Measurements from ENCODE around the gene HDAC7.

HDAC7 gene

DNA sequence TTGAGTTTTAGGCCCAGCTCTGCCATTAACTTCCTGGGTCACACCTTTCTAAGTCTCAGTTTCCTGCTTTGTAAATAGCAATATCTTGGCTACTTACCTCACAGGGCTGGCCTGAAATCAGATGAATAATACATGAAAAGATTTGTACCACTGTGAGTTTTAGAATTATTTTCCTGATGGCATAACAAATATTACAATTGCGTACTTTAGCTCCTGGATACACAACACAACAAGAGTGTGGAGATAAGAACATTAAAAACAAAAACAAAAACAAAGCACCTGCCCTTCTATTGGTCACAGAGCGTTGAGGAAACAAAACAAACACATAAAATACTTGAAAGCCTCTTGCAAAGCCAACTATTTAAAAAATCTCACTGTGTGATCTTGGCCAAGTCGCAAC is 4.9 kb upstream of the HDAC7 start:
- Histone ChIP-seq H3K4me1 (ENCODE audit: control extremely low read depth in 1 of 4, control insufficient read depth in 4 of 4, insufficient read depth in 4 of 4, low read length in 3 of 4) (peaks cover 0 to 54% (median 40%) of the 10 kb centered on the region in 4 experiments), H3K27ac (ENCODE audit: insufficient read depth in 1 of 2, low read depth in 1 of 2, low read length in 2 of 2, poor library complexity in 1 of 2, severe bottlenecking in 2 of 2) (no peak overlapping the region), H3K36me3 (ENCODE audit: control insufficient read depth in 4 of 4, insufficient read depth in 4 of 4, low read length in 3 of 4) (no peaks in the 10 kb centered on the region), H3K9me3 (ENCODE audit: control extremely low read depth in 1 of 5, control insufficient read depth in 4 of 5, insufficient read depth in 2 of 5, low read depth in 1 of 5, low read length in 4 of 5) (no peaks in the 10 kb centered on the region), H3K27me3 (replicated peaks in 2 of 5; ENCODE audit: control insufficient read depth in 4 of 5, insufficient read depth in 5 of 5, low read length in 4 of 5) (no peaks in the 10 kb centered on the region), H3K4me3 (ENCODE audit: control insufficient read depth in 1 of 7, extremely low read depth in 1 of 7, insufficient read depth in 4 of 7, low read depth in 2 of 7, low read length in 6 of 7) (no peak overlapping the region)
- WGBS (ENCODE audit: insufficient coverage): 100% methylated on average over 1 of the region's 3 CpGs
- ChIA-PET CTCF (interaction anchor here (0.9 to 29.7 kb wide), 4 partner anchors 9 to 26 kb away, joined by 3 to 1391 read pairs (median 28); partner anchors contain the start of gene HDAC7), POLR2A (interaction anchor here (1.4 kb wide), 1 partner anchor 11 kb away, joined by 3 read pairs; no protein-coding TSS in a partner anchor)
- no peak for DNase-seq

DNA sequence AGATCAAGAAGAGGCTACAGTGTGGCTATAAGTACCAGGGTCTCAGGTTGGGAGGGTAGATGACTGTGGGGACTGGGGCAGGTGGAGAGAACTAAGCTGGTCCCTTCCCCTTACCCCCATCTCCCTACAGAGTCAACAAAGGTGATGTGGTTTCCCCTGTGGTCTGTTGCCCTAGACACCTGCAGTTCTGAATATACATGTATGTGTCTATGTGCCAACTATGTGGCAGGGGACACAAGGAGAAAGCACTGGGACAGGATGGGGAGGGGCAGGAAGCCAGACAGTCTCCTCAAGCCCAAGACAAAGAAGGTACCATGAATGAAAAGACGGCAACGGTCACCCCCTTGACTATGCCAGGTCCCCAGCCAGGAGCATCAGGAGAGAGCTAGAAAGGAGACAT is 4.5 kb upstream of the HDAC7 start:
- DNase-seq: no peak
- Histone ChIP-seq H3K36me3 (ENCODE audit: control insufficient read depth in 4 of 4, insufficient read depth in 4 of 4, low read length in 3 of 4) (no peaks in the 10 kb centered on the region), H3K4me3 (ENCODE audit: control insufficient read depth in 1 of 7, extremely low read depth in 1 of 7, insufficient read depth in 4 of 7, low read depth in 2 of 7, low read length in 6 of 7) (no peak overlapping the region), H3K9me3 (ENCODE audit: control extremely low read depth in 1 of 5, control insufficient read depth in 4 of 5, insufficient read depth in 2 of 5, low read depth in 1 of 5, low read length in 4 of 5) (no peaks in the 10 kb centered on the region), H3K27ac (ENCODE audit: insufficient read depth in 1 of 2, low read depth in 1 of 2, low read length in 2 of 2, poor library complexity in 1 of 2, severe bottlenecking in 2 of 2) (no peak overlapping the region), H3K4me1 (ENCODE audit: control extremely low read depth in 1 of 4, control insufficient read depth in 4 of 4, insufficient read depth in 4 of 4, low read length in 3 of 4) (peaks cover 0 to 50% (median 36%) of the 10 kb centered on the region in 4 experiments), H3K27me3 (replicated peaks in 2 of 5; ENCODE audit: control insufficient read depth in 4 of 5, insufficient read depth in 5 of 5, low read length in 4 of 5) (no peaks in the 10 kb centered on the region)
- ChIA-PET POLR2A (interaction anchor here (1.4 kb wide), 1 partner anchor 12 kb away, joined by 3 read pairs; no protein-coding TSS in a partner anchor), CTCF (interaction anchor here (0.9 to 29.7 kb wide), 4 partner anchors 10 to 26 kb away, joined by 3 to 1391 read pairs (median 28); partner anchors contain the start of gene HDAC7)
- 77% methylated on average over 2 of the region's 2 CpGs for WGBS (ENCODE audit: insufficient coverage)

DNA sequence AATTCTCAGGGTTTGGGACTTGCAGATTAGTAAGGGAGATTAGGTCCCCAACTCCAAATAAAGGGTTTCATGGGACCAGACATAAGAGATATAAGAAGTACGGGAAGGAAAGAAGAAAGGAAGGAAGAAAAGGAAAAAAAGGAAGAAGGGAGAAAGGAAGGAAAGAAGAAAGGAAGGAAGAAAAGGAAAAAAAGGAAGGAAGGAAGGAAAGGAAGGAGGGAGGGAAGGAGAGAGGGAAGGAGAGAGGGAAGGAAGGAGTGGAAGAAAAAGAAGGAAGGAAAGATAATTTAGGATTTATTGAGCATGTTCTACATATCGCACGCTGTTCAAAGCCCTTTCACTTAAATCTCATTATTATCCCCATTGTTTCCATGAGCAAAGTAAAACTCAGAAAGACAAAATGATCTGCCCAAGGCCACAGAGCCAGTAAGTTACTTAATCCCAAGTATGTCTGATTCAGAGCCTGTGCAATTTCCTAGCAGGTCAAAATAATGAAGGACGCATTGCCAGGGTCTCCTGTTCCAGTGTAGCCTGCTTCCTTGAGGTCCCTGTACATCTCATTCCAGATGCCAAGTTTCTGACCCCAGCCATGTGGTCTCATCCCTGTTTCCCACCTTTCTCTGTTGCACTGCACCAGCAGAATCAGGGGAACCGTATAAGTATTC is 3.9 kb upstream of the HDAC7 start:
- Histone ChIP-seq H3K9me3 (ENCODE audit: control extremely low read depth in 1 of 5, control insufficient read depth in 4 of 5, insufficient read depth in 2 of 5, low read depth in 1 of 5, low read length in 4 of 5) (no peaks in the 10 kb centered on the region), H3K27ac (ENCODE audit: insufficient read depth in 1 of 2, low read depth in 1 of 2, low read length in 2 of 2, poor library complexity in 1 of 2, severe bottlenecking in 2 of 2) (no peak overlapping the region), H3K4me3 (ENCODE audit: control insufficient read depth in 1 of 7, extremely low read depth in 1 of 7, insufficient read depth in 4 of 7, low read depth in 2 of 7, low read length in 6 of 7) (no peak overlapping the region), H3K4me1 (ENCODE audit: control extremely low read depth in 1 of 4, control insufficient read depth in 4 of 4, insufficient read depth in 4 of 4, low read length in 3 of 4) (peaks cover 0 to 50% (median 36%) of the 10 kb centered on the region in 4 experiments), H3K27me3 (replicated peaks in 2 of 5; ENCODE audit: control insufficient read depth in 4 of 5, insufficient read depth in 5 of 5, low read length in 4 of 5) (no peaks in the 10 kb centered on the region), H3K36me3 (ENCODE audit: control insufficient read depth in 4 of 4, insufficient read depth in 4 of 4, low read length in 3 of 4) (no peaks in the 10 kb centered on the region)
- POLR2A ChIA-PET: no interaction called here
- no peak for DNase-seq
- 100% methylated on average over 1 of the region's 5 CpGs for WGBS (ENCODE audit: insufficient coverage)
- CTCF ChIA-PET: interaction anchor here (0.8 to 49.5 kb wide), 8 partner anchors 12 to 106 kb away, joined by 3 to 1391 read pairs (median 6); partner anchors contain the start of gene HDAC7

DNA sequence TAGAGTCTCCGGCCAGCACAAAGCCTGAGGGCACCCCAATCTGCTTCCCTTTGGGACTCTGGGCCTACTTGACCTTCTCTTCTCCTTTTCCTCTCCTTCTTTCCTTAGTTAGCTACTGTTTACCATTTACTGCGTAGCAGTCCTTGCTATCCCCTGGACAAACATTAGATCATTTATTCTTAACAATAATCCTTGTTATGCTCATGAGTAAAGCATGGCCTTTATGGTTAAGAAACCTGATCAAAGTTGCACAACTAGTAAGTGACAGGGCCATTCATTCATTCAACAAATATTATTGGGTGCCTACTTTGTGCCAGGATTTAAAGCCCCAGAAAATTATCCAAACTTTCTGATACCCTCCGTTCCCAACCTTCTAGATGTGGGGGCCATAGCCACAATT is 3.2 kb upstream of the HDAC7 start:
- Histone ChIP-seq H3K27me3 (replicated peaks in 2 of 5; ENCODE audit: control insufficient read depth in 4 of 5, insufficient read depth in 5 of 5, low read length in 4 of 5) (no peaks in the 10 kb centered on the region), H3K36me3 (ENCODE audit: control insufficient read depth in 4 of 4, insufficient read depth in 4 of 4, low read length in 3 of 4) (no peaks in the 10 kb centered on the region), H3K4me3 (ENCODE audit: control insufficient read depth in 1 of 7, extremely low read depth in 1 of 7, insufficient read depth in 4 of 7, low read depth in 2 of 7, low read length in 6 of 7) (no peak overlapping the region), H3K4me1 (ENCODE audit: control extremely low read depth in 1 of 4, control insufficient read depth in 4 of 4, insufficient read depth in 4 of 4, low read length in 3 of 4) (peaks cover 3 to 51% (median 39%) of the 10 kb centered on the region in 4 experiments), H3K27ac (ENCODE audit: insufficient read depth in 1 of 2, low read depth in 1 of 2, low read length in 2 of 2, poor library complexity in 1 of 2, severe bottlenecking in 2 of 2) (no peak overlapping the region), H3K9me3 (ENCODE audit: control extremely low read depth in 1 of 5, control insufficient read depth in 4 of 5, insufficient read depth in 2 of 5, low read depth in 1 of 5, low read length in 4 of 5) (no peaks in the 10 kb centered on the region)
- CTCF ChIA-PET: interaction anchor here (0.7 to 49.5 kb wide), 9 partner anchors 14 to 106 kb away, joined by 3 to 1391 read pairs (median 4); partner anchors contain the start of gene SLC48A1
- 86% methylated on average over 2 of the region's 3 CpGs for WGBS (ENCODE audit: insufficient coverage)
- no peak for DNase-seq
- POLR2A ChIA-PET: interaction anchor here (1.4 kb wide), 1 partner anchor 9 kb away, joined by 4 read pairs; no protein-coding TSS in a partner anchor

DNA sequence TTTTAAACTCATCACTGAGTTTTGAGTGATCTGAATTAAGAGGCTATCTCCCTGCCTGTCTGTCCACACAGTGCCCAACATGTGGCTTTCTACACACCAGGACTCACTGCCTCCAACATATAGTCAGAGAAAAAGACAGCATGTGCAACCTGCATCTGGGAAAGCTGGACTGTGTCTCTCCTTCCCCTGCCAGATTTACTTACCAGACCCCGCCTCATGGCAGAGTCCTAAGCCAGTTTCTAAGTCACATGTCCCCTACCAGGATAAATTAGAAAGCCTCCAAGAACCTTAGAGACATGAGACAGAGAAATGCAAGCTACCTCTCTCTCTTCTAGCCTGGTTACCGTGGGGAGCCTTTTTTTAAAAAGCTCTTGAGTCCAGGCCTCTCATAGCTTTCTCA is 2.7 kb upstream of the HDAC7 start:
- POLR2A ChIA-PET: interaction anchor here (1.4 kb wide), 1 partner anchor 8 kb away, joined by 4 read pairs; no protein-coding TSS in a partner anchor
- no peaks in the 10 kb centered on the region for H3K27me3 ChIP-seq (replicated peaks in 2 of 5; ENCODE audit: control insufficient read depth in 4 of 5, insufficient read depth in 5 of 5, low read length in 4 of 5)
- no peak overlapping the region for H3K27ac ChIP-seq (ENCODE audit: insufficient read depth in 1 of 2, low read depth in 1 of 2, low read length in 2 of 2, poor library complexity in 1 of 2, severe bottlenecking in 2 of 2)
- H3K9me3 ChIP-seq (ENCODE audit: control extremely low read depth in 1 of 5, control insufficient read depth in 4 of 5, insufficient read depth in 2 of 5, low read depth in 1 of 5, low read length in 4 of 5): no peaks in the 10 kb centered on the region
- H3K4me1 ChIP-seq (ENCODE audit: control extremely low read depth in 1 of 4, control insufficient read depth in 4 of 4, insufficient read depth in 4 of 4, low read length in 3 of 4): peaks cover 7 to 56% (median 44%) of the 10 kb centered on the region in 4 experiments
- DNase-seq: no peak
- peaks cover 0 to 2% (median 0%) of the 10 kb centered on the region in 4 experiments for H3K36me3 ChIP-seq (ENCODE audit: control insufficient read depth in 4 of 4, insufficient read depth in 4 of 4, low read length in 3 of 4)
- H3K4me3 ChIP-seq (ENCODE audit: control insufficient read depth in 1 of 7, extremely low read depth in 1 of 7, insufficient read depth in 4 of 7, low read depth in 2 of 7, low read length in 6 of 7): no peak overlapping the region
- CTCF ChIA-PET: interaction anchor here (0.7 to 49.5 kb wide), 10 partner anchors 9 to 105 kb away, joined by 3 to 1391 read pairs (median 4); partner anchors contain the start of gene SLC48A1
- 86% methylated on average over 2 of the region's 2 CpGs for WGBS (ENCODE audit: insufficient coverage)

DNA sequence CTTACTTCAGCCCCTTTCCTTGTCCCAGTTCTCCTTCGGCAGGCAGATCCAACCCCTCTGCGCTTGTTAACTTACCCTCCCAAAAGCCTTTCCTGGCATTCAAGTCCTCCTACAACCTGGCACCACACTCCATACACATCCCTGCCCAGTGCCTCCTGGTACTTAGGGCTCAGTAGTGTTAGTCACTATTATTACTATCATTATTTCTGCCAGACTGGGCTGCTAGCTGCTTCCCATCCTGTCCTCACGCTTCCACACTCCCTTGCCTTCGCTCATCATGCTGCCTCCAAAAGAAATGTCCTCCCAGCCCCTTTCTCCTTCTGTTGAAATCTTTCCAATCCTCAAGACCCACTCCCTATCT is 1.6 kb upstream of the HDAC7 start:
- Histone ChIP-seq H3K4me3 (ENCODE audit: control insufficient read depth in 1 of 7, extremely low read depth in 1 of 7, insufficient read depth in 4 of 7, low read depth in 2 of 7, low read length in 6 of 7) (peak overlapping the region in 1 of 7 experiments; percentile 94), H3K27ac (ENCODE audit: insufficient read depth in 1 of 2, low read depth in 1 of 2, low read length in 2 of 2, poor library complexity in 1 of 2, severe bottlenecking in 2 of 2) (no peak overlapping the region), H3K27me3 (replicated peaks in 2 of 5; ENCODE audit: control insufficient read depth in 4 of 5, insufficient read depth in 5 of 5, low read length in 4 of 5) (no peaks in the 10 kb centered on the region), H3K36me3 (ENCODE audit: control insufficient read depth in 4 of 4, insufficient read depth in 4 of 4, low read length in 3 of 4) (peaks cover 0 to 2% (median 0%) of the 10 kb centered on the region in 4 experiments), H3K9me3 (ENCODE audit: control extremely low read depth in 1 of 5, control insufficient read depth in 4 of 5, insufficient read depth in 2 of 5, low read depth in 1 of 5, low read length in 4 of 5) (no peaks in the 10 kb centered on the region), H3K4me1 (ENCODE audit: control extremely low read depth in 1 of 4, control insufficient read depth in 4 of 4, insufficient read depth in 4 of 4, low read length in 3 of 4) (peaks cover 7 to 66% (median 54%) of the 10 kb centered on the region in 4 experiments)
- no peak for DNase-seq
- POLR2A ChIA-PET: interaction anchor here (1.1 kb wide), 1 partner anchor 8 kb away, joined by 3 read pairs; no protein-coding TSS in a partner anchor
- CTCF ChIA-PET: interaction anchor here (0.9 to 49.5 kb wide), 5 partner anchors 12 to 104 kb away, joined by 3 to 1391 read pairs (median 7); no protein-coding TSS in a partner anchor
- WGBS (ENCODE audit: insufficient coverage): 100% methylated on average over 2 of the region's 4 CpGs
